Limb (tissue), 2 donors: Measurements from ENCODE around the gene TAF4B.
"Not testable (repeated sequence)": the region's sequence is repeated elsewhere in the genome, so short reads cannot be mapped to it uniquely, and the experiment has no call there.

Experiments used
- DNase-seq, 2 donors: peaks; one replicate each; pipeline ENCODE4 v3.0.0-alpha.2; 2016; ENCODE audit errors: extremely low spot score in 2 of 2

The TAF4B gene

GRCh38 chr18:26226229-26227050, at the start of gene TAF4B:
TSS of gene TAF4B (plus strand) at chr18:26226445. CDS start at chr18:26226934, 489 bp downstream.
- DNase-seq, result peak; percentile 94 to 98

- DNase-seq, result no peak
Measured at GRCh38 chr18:26181343-26181826, 44.9 kb upstream of the TAF4B start.

- DNase-seq, result no peak
Measured at GRCh38 chr18:26183395-26184112, 42.7 kb upstream of the TAF4B start.

- DNase-seq, result no peak
Measured at GRCh38 chr18:26185267-26185666, 41.0 kb upstream of the TAF4B start.

- no peak for DNase-seq
Measured at GRCh38 chr18:26190506-26190905, 35.7 kb upstream of the TAF4B start.

GRCh38 chr18:26192233-26192632, 34.0 kb upstream of the TAF4B start:
- no peak for DNase-seq

GRCh38 chr18:26196605-26197004, 29.6 kb upstream of the TAF4B start:
- DNase-seq, result no peak

- DNase-seq, result not testable (repeated sequence)
Measured at GRCh38 chr18:26202001-26202400, 24.2 kb upstream of the TAF4B start.

- DNase-seq, result no peak
Measured at GRCh38 chr18:26205318-26205717, 20.9 kb upstream of the TAF4B start.

- no peak for DNase-seq
Measured at GRCh38 chr18:26206488-26206887, 19.8 kb upstream of the TAF4B start.

GRCh38 chr18:26207937-26208336, 18.3 kb upstream of the TAF4B start:
- no peak for DNase-seq

GRCh38 chr18:26208977-26209376, 17.3 kb upstream of the TAF4B start:
- no peak for DNase-seq

- no peak for DNase-seq
Measured at GRCh38 chr18:26210147-26210546, 16.1 kb upstream of the TAF4B start.

- DNase-seq, result no peak
Measured at GRCh38 chr18:26215247-26215970, 10.8 kb upstream of the TAF4B start.

GRCh38 chr18:26225022-26225693, 1.1 kb upstream of the TAF4B start:
- DNase-seq, result peak in 1 of 2 donors; percentile 28

GRCh38 chr18:26225915-26226228, 373 bp upstream of the TAF4B start:
- DNase-seq, result no peak

- DNase-seq, result no peak
Measured at GRCh38 chr18:26227051-26227670, 916 bp downstream of the TAF4B start.

- DNase-seq, result no peak
Measured at GRCh38 chr18:26228562-26229260, 2.5 kb downstream of the TAF4B start.

- no peak for DNase-seq
Measured at GRCh38 chr18:26230497-26230896, 4.3 kb downstream of the TAF4B start.

GRCh38 chr18:26233208-26233607, 7.0 kb downstream of the TAF4B start:
- no peak for DNase-seq
